ENCODE data around the gene MRC2.

DNA sequence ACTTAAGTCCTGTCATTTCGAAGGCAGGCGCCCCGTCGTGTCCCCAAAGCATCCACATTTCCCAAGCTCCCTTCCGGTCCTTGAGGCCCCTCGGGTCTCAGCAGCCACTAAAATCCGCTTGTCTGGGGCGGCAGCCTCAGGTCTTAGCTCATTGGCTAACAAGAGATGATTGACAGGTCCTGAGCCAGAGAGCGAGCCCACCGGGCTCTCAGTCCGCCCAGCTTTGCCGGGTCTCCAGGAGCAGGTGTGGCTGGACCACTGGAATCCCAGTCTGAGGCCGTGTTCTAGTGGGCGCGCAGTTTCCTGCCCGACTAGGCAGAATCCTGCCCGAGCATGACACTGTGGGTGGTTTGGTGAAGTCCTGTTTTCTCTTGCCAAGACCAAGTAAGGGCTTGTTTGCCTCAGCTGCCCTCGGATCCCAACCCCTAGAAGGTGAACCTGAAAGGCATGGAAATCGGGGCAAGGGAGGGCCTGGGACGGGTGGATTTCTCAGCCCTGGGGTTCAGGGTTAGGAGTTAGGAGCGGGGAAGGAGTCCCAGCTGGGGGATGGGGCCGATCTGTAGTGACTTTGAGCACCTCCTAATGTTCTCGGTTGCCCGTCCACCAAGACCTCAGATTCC is 42.8 kb downstream of the MRC2 start:
- TF ChIP-seq, protein P1, sequence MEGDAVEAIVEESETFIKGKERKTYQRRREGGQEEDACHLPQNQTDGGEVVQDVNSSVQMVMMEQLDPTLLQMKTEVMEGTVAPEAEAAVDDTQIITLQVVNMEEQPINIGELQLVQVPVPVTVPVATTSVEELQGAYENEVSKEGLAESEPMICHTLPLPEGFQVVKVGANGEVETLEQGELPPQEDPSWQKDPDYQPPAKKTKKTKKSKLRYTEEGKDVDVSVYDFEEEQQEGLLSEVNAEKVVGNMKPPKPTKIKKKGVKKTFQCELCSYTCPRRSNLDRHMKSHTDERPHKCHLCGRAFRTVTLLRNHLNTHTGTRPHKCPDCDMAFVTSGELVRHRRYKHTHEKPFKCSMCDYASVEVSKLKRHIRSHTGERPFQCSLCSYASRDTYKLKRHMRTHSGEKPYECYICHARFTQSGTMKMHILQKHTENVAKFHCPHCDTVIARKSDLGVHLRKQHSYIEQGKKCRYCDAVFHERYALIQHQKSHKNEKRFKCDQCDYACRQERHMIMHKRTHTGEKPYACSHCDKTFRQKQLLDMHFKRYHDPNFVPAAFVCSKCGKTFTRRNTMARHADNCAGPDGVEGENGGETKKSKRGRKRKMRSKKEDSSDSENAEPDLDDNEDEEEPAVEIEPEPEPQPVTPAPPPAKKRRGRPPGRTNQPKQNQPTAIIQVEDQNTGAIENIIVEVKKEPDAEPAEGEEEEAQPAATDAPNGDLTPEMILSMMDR (IDR thresholded peaks at IDR 0.05 in 2 of 3, conservative IDR thresholded peaks at IDR 0.05 in 1 of 3; ENCODE audit: borderline replicate concordance in 1 of 3, insufficient read depth in 1 of 3, low read depth in 2 of 3, low read length in 2 of 3), result no peak
- no peak for TF ChIP-seq SRF (IDR thresholded peaks at IDR 0.05; ENCODE audit: low read depth)
- TF ChIP-seq EZH2 (IDR thresholded peaks at IDR 0.05), result no peak
- no peak for TF ChIP-seq TCF7L2 (IDR thresholded peaks at IDR 0.05; ENCODE audit: borderline replicate concordance, extremely low read depth, insufficient read depth, insufficient read length)
